Cardiac fibroblast (primary cell): ENCODE data around the gene LACRT.

Source experiments
- DNase-seq, 2 donors: peaks; one replicate each; pipeline versions ENCODE4 v3.0.0 to v3.0.0-alpha.2; 2010; ENCODE audit warnings: low read depth in 2 of 2
- H3K4me3 ChIP-seq, 2 donors: replicated peaks in 1 of 2; 1 replicate in 1 of 2; 2 replicates in 1 of 2; pipeline ENCODE4 v1.5.1; 2011; ENCODE audit warnings: low read depth in 2 of 2, low read length in 2 of 2, mild to moderate bottlenecking in 2 of 2, moderate library complexity in 1 of 2
- CTCF ChIP-seq: IDR thresholded peaks from one replicate; pipeline ENCODE4 v1.5.1; 2011; ENCODE audit warnings: low read depth, mild to moderate bottlenecking, low read length, inconsistent platforms

LACRT gene

GRCh38 chr12:54654926-54655325 lies 20.2 kb upstream of the LACRT start:
- no peak for DNase-seq
- TF ChIP-seq CTCF = no peak
- H3K4me3 ChIP-seq = no peak overlapping the region

- no peak for DNase-seq
Measured at GRCh38 chr12:54653025-54653424, 18.3 kb upstream of the LACRT start.

GRCh38 chr12:54650889-54651288 lies 16.2 kb upstream of the LACRT start:
- no peak for DNase-seq
- no peak for TF ChIP-seq CTCF
- no peak overlapping the region for H3K4me3 ChIP-seq

More at GRCh38 chr12:54653025-54653424, 18.3 kb upstream of the LACRT start:
- TF ChIP-seq CTCF = no peak
- no peak overlapping the region for H3K4me3 ChIP-seq

- DNase-seq = peak in 1 of 2 donors; percentile 14
- H3K4me3 ChIP-seq = no peak overlapping the region
- no peak for TF ChIP-seq CTCF
Measured at GRCh38 chr12:54650409-54650808, 15.7 kb upstream of the LACRT start.

DNA sequence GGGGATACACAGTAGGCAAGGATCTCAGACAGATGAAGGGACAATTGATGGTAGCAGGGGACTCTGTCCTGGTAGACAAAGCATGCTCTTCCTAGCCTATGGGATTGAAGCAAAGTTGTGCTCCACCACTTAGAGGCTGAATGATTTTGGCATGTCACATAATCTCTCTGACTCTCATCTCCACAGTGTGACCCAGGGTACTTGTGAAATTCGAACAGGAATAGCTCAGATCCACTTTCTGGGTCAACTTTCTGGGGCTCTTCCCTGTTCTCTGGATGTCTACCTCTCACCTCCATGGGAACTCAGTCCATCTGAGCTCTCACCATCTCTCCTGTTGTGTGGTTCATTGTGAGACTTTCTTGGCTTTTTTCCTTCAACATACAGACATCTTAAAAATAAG lies 15.1 kb upstream of the LACRT start:
- no peak for TF ChIP-seq CTCF
- DNase-seq = no peak
- H3K4me3 ChIP-seq = no peak overlapping the region

DNA sequence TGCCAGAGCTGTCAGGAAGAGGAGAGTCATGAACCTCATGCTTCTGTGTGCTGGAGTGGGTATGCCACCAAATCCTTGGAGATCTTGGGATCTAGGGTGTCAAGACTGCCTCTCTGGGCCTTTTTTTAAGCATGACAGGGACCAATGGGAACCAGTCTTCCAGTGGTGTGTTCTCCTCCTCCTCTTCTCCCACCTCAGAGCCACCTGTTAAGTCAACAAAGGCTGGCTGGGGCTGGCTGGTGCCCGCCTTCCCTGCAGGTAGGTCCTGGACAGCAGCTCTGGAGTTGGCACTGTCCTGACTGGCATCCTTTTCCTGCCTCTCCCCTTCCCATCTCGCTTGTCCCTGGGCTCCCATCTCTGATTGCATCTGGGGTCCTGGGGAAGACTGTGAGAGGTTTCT lies 13.6 kb upstream of the LACRT start, which contains the start of gene DCD:
DCD (minus strand) TSS at position 101 of the 400 bp plus-strand sequence; CDS start at position 39, 62 bp downstream.
- DNase-seq = no peak
- no peak within 1 kb of the TSS for H3K4me3 ChIP-seq
- no peak for TF ChIP-seq CTCF

DNA sequence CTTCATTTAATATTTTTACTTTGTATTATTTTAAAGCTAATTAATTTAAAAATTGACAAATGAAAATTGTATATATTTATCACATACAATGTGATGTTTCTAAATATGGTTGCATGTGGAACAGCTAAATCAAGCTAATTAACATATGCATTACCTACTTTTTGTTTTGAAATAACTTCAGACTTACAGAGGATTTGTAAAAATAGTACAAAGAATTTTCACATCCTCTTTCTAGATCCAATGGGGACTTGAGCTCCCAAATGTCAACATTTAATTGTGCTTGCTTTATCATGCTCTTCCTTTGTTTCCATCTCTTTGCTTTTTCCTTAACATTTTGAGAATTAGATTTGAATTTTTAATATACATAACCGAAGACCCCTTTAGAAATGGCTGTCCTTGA lies 6.9 kb upstream of the LACRT start:
- H3K4me3 ChIP-seq = no peak overlapping the region
- no peak for TF ChIP-seq CTCF
- DNase-seq = no peak
